COLO668 (cell line): ENCODE measurements around the gene MYOZ2.

Experiments
- DNase-seq: peaks from one replicate; lab custom pipeline; 2025; ENCODE audit not compliant: unreplicated experiment; lab: John Stamatoyannopoulos, UW

MYOZ2 gene

GRCh38 chr4:119190354-119190753, 54.7 kb downstream of the MYOZ2 start:
- no peak for DNase-seq

- no peak for DNase-seq
These were observed 55.9 kb downstream of the MYOZ2 start for GRCh38 chr4:119191505-119191904.

GRCh38 chr4:119197772-119198212, 62.2 kb downstream of the MYOZ2 start:
- DNase-seq: no peak

GRCh38 chr4:119204916-119205315, 69.3 kb downstream of the MYOZ2 start:
- DNase-seq: no peak

GRCh38 chr4:119205690-119206089, 70.1 kb downstream of the MYOZ2 start:
- DNase-seq: no peak

- DNase-seq: no peak
These were observed 70.5 kb downstream of the MYOZ2 start for GRCh38 chr4:119206178-119206577.

GRCh38 chr4:119207051-119207450, 71.4 kb downstream of the MYOZ2 start:
- DNase-seq: no peak

- DNase-seq: no peak
These were observed 73.4 kb downstream of the MYOZ2 start for GRCh38 chr4:119209077-119209476.

- no peak for DNase-seq
These were observed 74.0 kb downstream of the MYOZ2 start for GRCh38 chr4:119209586-119209985.

- DNase-seq: no peak
These were observed 75.1 kb downstream of the MYOZ2 start for GRCh38 chr4:119210775-119211174.

GRCh38 chr4:119211867-119212233, 76.2 kb downstream of the MYOZ2 start:
- no peak for DNase-seq

GRCh38 chr4:119212234-119212963, 76.8 kb downstream of the MYOZ2 start, which contains the start of gene USP53:
USP53 (plus strand) TSS chr4:119212713; CDS start chr4:119239760, 27,047 bp downstream.
- peak; percentile 98 for DNase-seq

GRCh38 chr4:119212964-119213606, 77.5 kb downstream of the MYOZ2 start:
- DNase-seq: peak; percentile 86

GRCh38 chr4:119218093-119218492, 82.5 kb downstream of the MYOZ2 start:
- DNase-seq: no peak

- no peak for DNase-seq
These were observed 85.8 kb downstream of the MYOZ2 start for GRCh38 chr4:119221412-119221811.

- no peak for DNase-seq
These were observed 92.1 kb downstream of the MYOZ2 start for GRCh38 chr4:119227690-119228089.

- DNase-seq: no peak
These were observed 92.8 kb downstream of the MYOZ2 start for GRCh38 chr4:119228406-119228805.

- no peak for DNase-seq
These were observed 94.5 kb downstream of the MYOZ2 start for GRCh38 chr4:119229908-119230687.

GRCh38 chr4:119231491-119231890, 95.9 kb downstream of the MYOZ2 start:
- DNase-seq: no peak

- DNase-seq: no peak
These were observed 96.7 kb downstream of the MYOZ2 start for GRCh38 chr4:119232286-119232685.

GRCh38 chr4:119233191-119233590, 97.6 kb downstream of the MYOZ2 start:
- no peak for DNase-seq

- no peak for DNase-seq
These were observed 98.1 kb downstream of the MYOZ2 start for GRCh38 chr4:119233750-119234149.
